Activated naive CD8-positive, alpha-beta T cell treated with anti-CD3 and anti-CD28 coated beads, Interleukin-2, amount 50 U/mL, for 16 hours (primary cell): Measurements from ENCODE around the gene FAM76B.

Source experiments
- DNase-seq: peaks from one replicate; pipeline ENCODE4 v3.0.0-alpha.2; 2020; ENCODE audit warnings: low read depth, low spot score

The FAM76B gene

DNA sequence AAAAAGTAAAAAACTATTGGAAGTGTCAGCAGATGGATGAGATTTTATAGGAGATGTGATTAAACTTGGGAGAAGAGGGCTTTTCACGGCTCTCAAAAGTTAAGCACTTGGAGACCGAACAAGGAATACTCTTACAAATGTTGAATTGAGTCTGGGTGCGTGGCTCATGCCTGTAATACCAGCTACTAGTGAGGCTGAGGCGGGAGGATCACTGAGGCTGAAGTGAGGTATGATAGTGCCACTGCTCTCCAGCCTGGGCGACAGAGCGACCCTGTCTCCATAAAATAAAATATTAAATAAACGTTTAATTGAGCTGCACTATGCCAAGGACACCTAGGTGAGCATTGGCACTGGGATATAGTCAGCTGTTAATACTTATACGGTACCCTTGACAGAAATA, 2.6 kb upstream of the FAM76B start:
- no peak for DNase-seq

DNA sequence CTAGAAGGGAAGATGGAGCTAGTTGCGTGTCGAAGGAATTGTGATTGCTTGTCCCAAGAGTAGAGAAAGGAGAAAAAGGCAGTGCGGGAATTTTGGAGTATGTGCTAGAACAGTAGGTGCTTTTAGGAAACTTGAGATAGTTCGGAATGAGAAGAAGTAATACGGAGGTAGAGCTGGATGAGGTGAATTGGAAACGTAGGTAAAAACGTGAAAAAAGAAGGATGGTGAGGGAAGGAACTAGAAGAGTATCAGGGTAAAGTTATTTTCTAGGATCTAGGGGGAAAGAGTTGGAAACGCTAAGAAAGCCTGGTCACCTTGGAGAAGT, 2.1 kb upstream of the FAM76B start:
- DNase-seq, result no peak

- DNase-seq, result no peak
These were observed 1.5 kb upstream of the FAM76B start for GRCh38 chr11:95790933-95791708.

DNA sequence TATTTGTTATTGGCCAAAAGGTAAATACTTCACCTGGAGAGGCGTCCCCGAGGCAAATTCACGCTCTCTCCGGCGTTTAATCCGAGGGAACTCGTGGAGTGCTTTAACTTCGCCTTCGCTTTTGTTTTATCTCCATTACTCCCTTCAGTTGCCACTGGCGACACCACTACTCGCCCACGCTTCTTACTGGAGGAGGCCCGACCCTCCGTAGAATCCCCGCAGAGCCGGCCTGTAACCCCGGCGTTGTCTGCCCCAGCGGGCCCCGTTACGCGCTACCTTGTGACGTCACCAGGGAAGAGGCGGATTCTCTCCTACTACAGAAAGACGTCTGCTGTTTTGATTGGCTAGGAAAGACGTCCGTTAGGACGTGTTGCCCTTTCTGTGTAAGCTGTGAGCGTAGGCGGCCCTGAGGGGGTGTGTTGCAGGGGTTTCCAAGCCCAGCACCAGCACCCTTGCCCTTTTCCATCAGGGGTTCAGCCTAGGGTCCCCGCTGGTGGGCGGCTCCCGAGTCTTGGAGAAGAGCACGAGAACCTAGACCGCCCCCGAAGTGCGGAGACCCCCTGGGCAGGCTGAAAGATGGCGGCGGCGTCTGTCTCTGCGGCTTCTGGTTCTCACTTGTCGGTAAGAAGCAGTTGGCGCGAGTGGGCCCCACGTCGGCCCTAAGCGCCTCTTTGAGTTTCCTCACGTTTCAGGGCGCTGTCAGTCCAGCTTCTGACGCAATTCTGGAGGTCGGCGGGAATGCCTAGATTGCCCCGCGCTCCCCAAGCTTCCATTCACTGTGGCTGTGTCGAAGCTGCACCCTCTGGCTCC, 746 bp upstream of the FAM76B start, which contains the start of gene CEP57:
CEP57 (plus strand) TSS at position 376 of the 810 bp plus-strand sequence; CDS start at position 577, 201 bp downstream.
- DNase-seq, result peak; percentile 92

GRCh38 chr11:95788921-95789505, 569 bp downstream of the FAM76B start:
- DNase-seq, result peak; percentile 6

GRCh38 chr11:95780544-95780943, 9.0 kb downstream of the FAM76B start:
- no peak for DNase-seq

GRCh38 chr11:95778699-95779098, 10.9 kb downstream of the FAM76B start:
- DNase-seq, result no peak

DNA sequence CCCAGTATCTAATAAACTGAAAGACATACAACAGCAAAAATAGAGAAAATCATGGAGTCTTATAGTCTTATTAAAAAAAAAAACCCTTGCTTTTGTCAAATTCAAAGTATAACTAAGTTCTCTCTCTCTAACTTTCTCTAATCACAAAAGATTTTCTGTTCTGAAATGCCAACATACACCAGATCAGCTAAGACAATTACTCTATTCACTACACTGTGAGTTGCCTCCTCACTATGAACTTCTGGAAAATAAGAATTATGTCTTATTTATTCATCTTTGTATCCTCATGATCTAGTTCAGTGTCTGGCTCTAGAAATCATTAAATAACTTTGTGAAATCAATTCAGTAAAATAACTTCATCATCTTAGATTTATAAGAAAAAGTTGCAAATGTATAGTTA, 12.7 kb downstream of the FAM76B start:
- DNase-seq, result no peak

GRCh38 chr11:95768521-95768920, 21.1 kb downstream of the FAM76B start:
- DNase-seq, result no peak

- DNase-seq, result no peak
These were observed 22.1 kb downstream of the FAM76B start for GRCh38 chr11:95767498-95767897.

GRCh38 chr11:95766701-95767100, 22.9 kb downstream of the FAM76B start:
- DNase-seq, result no peak

DNA sequence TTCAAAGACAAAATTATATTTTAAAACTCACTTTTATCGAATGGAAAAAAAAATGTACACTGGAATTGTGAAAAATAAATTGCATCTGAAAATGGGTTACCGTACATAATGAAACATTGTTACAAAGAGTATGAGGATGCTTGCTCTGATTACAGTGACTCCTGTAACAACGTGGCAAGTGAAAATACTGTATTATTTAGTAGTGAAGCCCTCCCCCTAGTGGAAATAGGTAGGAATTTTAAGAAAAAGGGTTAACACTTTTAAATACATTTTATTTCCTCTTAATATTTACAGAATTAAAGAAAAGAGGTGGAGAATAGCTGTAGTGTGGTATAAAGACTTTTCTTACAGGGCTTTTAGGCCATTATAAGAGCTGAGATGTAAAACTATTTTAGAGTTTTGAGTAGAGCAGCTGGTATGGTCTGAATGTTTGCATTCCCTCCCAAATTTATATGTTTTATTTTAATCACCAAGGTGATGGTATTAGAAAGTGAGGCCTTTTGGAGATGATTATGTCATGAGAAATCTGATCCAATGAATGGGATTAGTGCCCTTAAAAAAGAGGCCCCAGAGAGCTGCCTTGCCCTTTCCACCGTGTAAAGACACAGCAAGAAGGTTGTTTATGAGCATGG, 25.2 kb downstream of the FAM76B start:
- no peak for DNase-seq

DNA sequence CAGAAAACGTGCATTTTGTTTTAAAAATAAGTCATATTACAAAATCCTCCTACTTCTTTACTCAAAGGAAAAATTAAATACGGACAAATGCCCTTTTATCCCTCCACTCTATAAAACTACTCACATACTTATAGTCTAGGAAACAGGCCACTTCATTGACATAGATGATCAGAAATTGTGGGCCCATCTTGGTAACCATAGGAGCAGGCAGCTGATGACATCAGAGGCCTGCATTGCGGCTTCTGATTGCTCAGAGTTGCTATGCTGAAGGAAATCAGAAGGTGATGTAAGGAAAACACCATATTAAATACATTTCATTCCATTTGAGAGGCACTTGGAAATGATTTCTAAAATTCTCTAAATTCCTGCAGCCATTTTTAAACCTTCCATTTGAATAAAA, 27.0 kb downstream of the FAM76B start:
- DNase-seq, result no peak

- DNase-seq, result no peak
These were observed 28.6 kb downstream of the FAM76B start for GRCh38 chr11:95760941-95761340.

DNA sequence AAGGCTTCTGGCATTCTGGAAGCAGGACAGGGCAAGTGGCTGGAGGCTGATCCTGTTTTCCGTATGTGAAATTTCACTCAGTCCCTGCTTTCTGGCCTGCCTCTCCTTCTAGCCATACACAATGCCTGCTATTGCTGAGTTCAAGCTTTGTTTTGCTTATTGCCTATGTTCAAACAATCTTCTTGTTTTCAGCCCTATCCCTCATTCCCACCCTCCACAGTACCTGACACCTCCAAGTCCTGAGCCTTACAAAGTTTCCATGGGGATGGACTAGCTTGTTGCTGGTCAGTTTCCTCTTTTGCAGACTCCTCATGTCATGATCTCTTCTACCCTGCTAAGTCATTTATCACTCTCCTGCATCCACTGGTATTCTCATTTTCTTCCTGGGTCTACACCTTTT, 38.1 kb downstream of the FAM76B start:
- DNase-seq, result no peak

- no peak for DNase-seq
These were observed 39.5 kb downstream of the FAM76B start for GRCh38 chr11:95750101-95750500.

GRCh38 chr11:95739108-95739938, 50.3 kb downstream of the FAM76B start:
- DNase-seq, result no peak

GRCh38 chr11:95736809-95737208, 52.8 kb downstream of the FAM76B start:
- DNase-seq, result no peak

DNA sequence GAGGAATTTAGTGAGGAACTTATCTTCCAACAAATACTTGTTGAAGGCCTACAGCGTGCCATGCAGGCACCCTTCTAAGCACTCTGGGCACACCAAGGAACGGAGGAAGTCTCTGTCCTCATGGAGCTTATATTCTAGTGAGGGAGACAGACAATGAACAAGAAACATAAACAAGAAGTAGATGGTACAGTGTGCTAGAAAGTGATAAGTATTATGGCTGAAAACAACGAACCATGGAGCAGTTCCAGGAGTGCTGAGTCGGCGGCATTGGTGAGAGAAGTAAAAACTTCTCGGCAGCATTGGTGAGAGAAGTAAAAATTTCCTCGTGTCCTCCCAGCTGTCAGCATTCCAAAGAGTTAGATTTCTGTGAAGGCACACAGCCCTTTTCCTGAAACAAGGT, 53.2 kb downstream of the FAM76B start:
- no peak for DNase-seq

DNA sequence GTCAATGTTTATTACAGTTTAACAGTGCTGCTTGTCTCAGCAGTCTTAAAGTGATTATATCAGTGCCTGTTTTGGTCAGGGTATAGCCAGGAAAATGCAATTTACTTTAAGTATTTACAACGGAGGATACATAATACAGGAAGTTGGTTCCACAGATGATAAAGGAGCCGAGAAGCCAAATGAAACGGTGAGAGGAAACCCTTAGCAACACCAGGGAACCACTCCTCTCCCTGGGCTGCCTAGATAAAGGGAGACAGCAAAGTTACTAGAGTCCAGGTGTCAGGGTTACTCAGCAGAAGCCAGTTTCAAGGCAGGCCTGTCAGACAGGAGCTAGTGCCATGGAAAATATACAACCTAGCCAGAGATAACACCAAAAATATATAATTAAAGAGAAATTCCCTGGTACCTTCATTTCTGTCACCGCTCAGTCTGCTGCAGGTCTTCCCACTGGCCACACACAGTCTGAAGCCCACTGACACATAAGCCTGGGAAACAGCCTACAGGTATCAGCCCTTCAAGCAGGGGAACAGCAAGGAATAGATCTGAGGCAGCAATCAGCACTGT, 55.5 kb downstream of the FAM76B start:
- DNase-seq, result no peak
